Type B pancreatic cell (in vitro differentiated cells): ENCODE data around the gene SSBP3. TPM values are rescaled to one million over a fixed set of nuclear protein-coding genes. Genes with fewer than 3 reads are reported as not detected.

ENCODE experiments used
- DNase-seq: peaks from one replicate; pipeline ENCODE4 v3.0.0; 2021; ENCODE audit warnings: mixed read lengths; ENCODE audit not compliant: unreplicated experiment; ENCODE audit errors: extremely low spot score
- H3K27ac Mint-ChIP-seq: 2 replicates; pipeline ENCODE4 v1.8.0; 2021; ENCODE audit warnings: mild to moderate bottlenecking, mixed read lengths
- H3K27me3 Mint-ChIP-seq: 2 replicates; pipeline ENCODE4 v1.8.0; 2021; ENCODE audit warnings: mixed read lengths
- H3K36me3 Mint-ChIP-seq: 2 replicates; pipeline ENCODE4 v1.8.0; 2021; ENCODE audit warnings: mixed read lengths
- H3K4me1 Mint-ChIP-seq: one replicate; pipeline ENCODE4 v1.8.0; 2021; ENCODE audit warnings: mixed read lengths; ENCODE audit not compliant: unreplicated experiment
- H3K4me3 Mint-ChIP-seq: 2 replicates; pipeline ENCODE4 v1.8.0; 2021; ENCODE audit warnings: mild to moderate bottlenecking, mixed read lengths
- H3K9me3 Mint-ChIP-seq: 2 replicates; pipeline ENCODE4 v1.8.0; 2021; ENCODE audit warnings: mixed read lengths
- total RNA-seq: library from RNA; stranded (reverse); gene quantifications from 2 replicates; pipeline ENCODE4 v1.2.1, GENCODE V29; 2021; ENCODE audit warnings: low replicate concordance
- TF ChIP-seq, protein P1 (sequence below): fragments of 200-600 bp; sonication (generic); conservative IDR thresholded peaks from 2 replicates; pipeline ENCODE4 v1.5.0; 2021; ENCODE audit warnings: antibody characterized with exemption, mild to moderate bottlenecking

Gene SSBP3
- total RNA-seq, 1 donor from 2014 or later: 129 TPM

DNA sequence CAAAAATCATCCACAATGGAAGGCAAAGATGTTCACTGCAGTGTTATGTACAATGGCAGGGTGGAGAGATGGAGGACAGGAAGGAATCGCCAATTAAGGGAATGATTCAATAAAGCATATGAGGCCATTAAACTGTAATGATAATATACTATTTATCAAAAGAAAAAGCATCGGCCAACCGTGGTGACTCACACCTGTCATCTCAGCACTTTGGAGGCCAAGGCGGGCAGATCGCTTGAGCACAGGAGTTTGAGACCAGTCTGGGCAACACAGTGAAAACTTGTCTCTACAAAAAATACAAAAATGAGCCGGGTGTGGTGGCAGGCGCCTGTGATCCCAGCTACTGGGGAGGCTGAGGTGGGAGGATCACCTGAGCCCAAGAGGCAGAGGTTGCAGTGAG is 89.1 kb downstream of the SSBP3 start:
- peaks cover 8% of the 10 kb centered on the region for H3K36me3 Mint-ChIP-seq
- H3K4me3 Mint-ChIP-seq: peak overlapping the region; percentile 26
- no peaks in the 10 kb centered on the region for H3K27me3 Mint-ChIP-seq
- no peak for DNase-seq
- peaks cover 58% of the 10 kb centered on the region for H3K4me1 Mint-ChIP-seq
- TF ChIP-seq, protein P1, sequence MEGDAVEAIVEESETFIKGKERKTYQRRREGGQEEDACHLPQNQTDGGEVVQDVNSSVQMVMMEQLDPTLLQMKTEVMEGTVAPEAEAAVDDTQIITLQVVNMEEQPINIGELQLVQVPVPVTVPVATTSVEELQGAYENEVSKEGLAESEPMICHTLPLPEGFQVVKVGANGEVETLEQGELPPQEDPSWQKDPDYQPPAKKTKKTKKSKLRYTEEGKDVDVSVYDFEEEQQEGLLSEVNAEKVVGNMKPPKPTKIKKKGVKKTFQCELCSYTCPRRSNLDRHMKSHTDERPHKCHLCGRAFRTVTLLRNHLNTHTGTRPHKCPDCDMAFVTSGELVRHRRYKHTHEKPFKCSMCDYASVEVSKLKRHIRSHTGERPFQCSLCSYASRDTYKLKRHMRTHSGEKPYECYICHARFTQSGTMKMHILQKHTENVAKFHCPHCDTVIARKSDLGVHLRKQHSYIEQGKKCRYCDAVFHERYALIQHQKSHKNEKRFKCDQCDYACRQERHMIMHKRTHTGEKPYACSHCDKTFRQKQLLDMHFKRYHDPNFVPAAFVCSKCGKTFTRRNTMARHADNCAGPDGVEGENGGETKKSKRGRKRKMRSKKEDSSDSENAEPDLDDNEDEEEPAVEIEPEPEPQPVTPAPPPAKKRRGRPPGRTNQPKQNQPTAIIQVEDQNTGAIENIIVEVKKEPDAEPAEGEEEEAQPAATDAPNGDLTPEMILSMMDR: no peak
- H3K27ac Mint-ChIP-seq: no peak overlapping the region
- no peaks in the 10 kb centered on the region for H3K9me3 Mint-ChIP-seq

GRCh38 chr1:54315099-54315498 is 91.1 kb downstream of the SSBP3 start:
- peak overlapping the region; percentile 65 for H3K27ac Mint-ChIP-seq
- H3K4me3 Mint-ChIP-seq: peak overlapping the region; percentile 16

DNA sequence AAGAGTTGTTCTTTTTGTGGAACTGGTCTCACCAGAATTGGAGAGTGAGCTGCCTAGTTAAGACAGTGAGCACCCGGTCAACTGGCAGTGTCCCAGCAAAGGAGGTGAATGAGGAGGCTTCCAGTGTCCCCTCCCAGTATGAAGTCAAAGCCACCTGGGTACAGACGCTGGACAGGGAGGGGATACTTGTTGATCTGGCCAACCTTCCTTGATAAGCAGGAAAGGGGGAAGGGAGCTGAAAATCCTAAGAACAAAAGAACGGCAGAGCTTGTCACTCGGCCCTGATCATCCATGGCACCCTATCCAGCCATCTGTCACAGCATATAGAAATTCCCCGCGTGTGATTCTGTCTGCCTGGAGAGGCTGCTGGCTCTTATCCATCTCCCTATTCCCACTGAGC is 91.5 kb downstream of the SSBP3 start:
- no peaks in the 10 kb centered on the region for H3K27me3 Mint-ChIP-seq
- H3K9me3 Mint-ChIP-seq: no peaks in the 10 kb centered on the region
- H3K36me3 Mint-ChIP-seq: peaks cover 4% of the 10 kb centered on the region
- TF ChIP-seq, protein P1: no peak
- DNase-seq: no peak
- peak overlapping the region; percentile 65 for H3K27ac Mint-ChIP-seq
- H3K4me3 Mint-ChIP-seq: peak overlapping the region; percentile 16
- H3K4me1 Mint-ChIP-seq: peaks cover 69% of the 10 kb centered on the region

More at GRCh38 chr1:54315099-54315498, 91.1 kb downstream of the SSBP3 start:
- TF ChIP-seq, protein P1: no peak
- peaks cover 69% of the 10 kb centered on the region for H3K4me1 Mint-ChIP-seq
- no peak for DNase-seq
- H3K9me3 Mint-ChIP-seq: no peaks in the 10 kb centered on the region
- H3K36me3 Mint-ChIP-seq: peaks cover 8% of the 10 kb centered on the region
- H3K27me3 Mint-ChIP-seq: no peaks in the 10 kb centered on the region

- Mint-ChIP-seq H3K36me3 (peaks cover 4% of the 10 kb centered on the region), H3K4me3 (peak overlapping the region; percentile 73), H3K27ac (peak overlapping the region; percentile 53), H3K9me3 (no peaks in the 10 kb centered on the region), H3K27me3 (no peaks in the 10 kb centered on the region), H3K4me1 (peaks cover 64% of the 10 kb centered on the region)
- TF ChIP-seq, protein P1: no peak
- no peak for DNase-seq
Measured at GRCh38 chr1:54312796-54313316, 93.3 kb downstream of the SSBP3 start.

- TF ChIP-seq, protein P1: no peak
- H3K4me1 Mint-ChIP-seq: peaks cover 68% of the 10 kb centered on the region
- DNase-seq: no peak
- H3K27ac Mint-ChIP-seq: peak overlapping the region; percentile 39
- H3K4me3 Mint-ChIP-seq: peak overlapping the region; percentile 35
- H3K27me3 Mint-ChIP-seq: no peaks in the 10 kb centered on the region
- H3K36me3 Mint-ChIP-seq: peaks cover 7% of the 10 kb centered on the region
- no peaks in the 10 kb centered on the region for H3K9me3 Mint-ChIP-seq
Measured at GRCh38 chr1:54311506-54311905, 94.7 kb downstream of the SSBP3 start.
